HS-5 (cell line): Measurements from ENCODE around the gene SMAP1.

ENCODE experiments used
- DNase-seq: peaks from one replicate; pipeline ENCODE4 v3.0.0-alpha.2; 2012; ENCODE audit warnings: low read depth

SMAP1 gene

GRCh38 chr6:70684794-70685493 lies 17.3 kb downstream of the SMAP1 start:
- no peak for DNase-seq

GRCh38 chr6:70685494-70686180 lies 18.0 kb downstream of the SMAP1 start:
- DNase-seq = no peak

- no peak for DNase-seq
Measured at GRCh38 chr6:70686548-70687133, 19.0 kb downstream of the SMAP1 start.

GRCh38 chr6:70693887-70694286 lies 26.2 kb downstream of the SMAP1 start:
- no peak for DNase-seq

GRCh38 chr6:70694371-70694770 lies 26.7 kb downstream of the SMAP1 start:
- no peak for DNase-seq

- no peak for DNase-seq
Measured at GRCh38 chr6:70700922-70701876, 33.5 kb downstream of the SMAP1 start.

GRCh38 chr6:70705772-70706171 lies 38.1 kb downstream of the SMAP1 start:
- DNase-seq = no peak

GRCh38 chr6:70706491-70707123 lies 38.9 kb downstream of the SMAP1 start:
- peak; percentile 31 for DNase-seq

- no peak for DNase-seq
Measured at GRCh38 chr6:70707893-70708292, 40.2 kb downstream of the SMAP1 start.

GRCh38 chr6:70708448-70708847 lies 40.8 kb downstream of the SMAP1 start:
- DNase-seq = no peak

GRCh38 chr6:70709826-70710225 lies 42.1 kb downstream of the SMAP1 start:
- peak; percentile 53 for DNase-seq

- no peak for DNase-seq
Measured at GRCh38 chr6:70714716-70715257, 47.1 kb downstream of the SMAP1 start.

GRCh38 chr6:70717038-70717801 lies 49.5 kb downstream of the SMAP1 start:
- DNase-seq = no peak

GRCh38 chr6:70724524-70724923 lies 56.8 kb downstream of the SMAP1 start:
- no peak for DNase-seq

- no peak for DNase-seq
Measured at GRCh38 chr6:70725817-70726415, 58.2 kb downstream of the SMAP1 start.

GRCh38 chr6:70734381-70734780 lies 66.7 kb downstream of the SMAP1 start:
- no peak for DNase-seq

GRCh38 chr6:70734979-70735378 lies 67.3 kb downstream of the SMAP1 start:
- DNase-seq = no peak

GRCh38 chr6:70735513-70735912 lies 67.8 kb downstream of the SMAP1 start:
- DNase-seq = no peak

GRCh38 chr6:70738028-70738427 lies 70.3 kb downstream of the SMAP1 start:
- DNase-seq = no peak

GRCh38 chr6:70739534-70739933 lies 71.9 kb downstream of the SMAP1 start:
- DNase-seq = no peak
